GM21381 (cell line): ENCODE results near the gene MYL3.

Experiments
- ATAC-seq: cut with Tn5 transposase; IDR thresholded peaks from one replicate; pipeline ENCODE4 v1.9.1; 2021; ENCODE audit warnings: mild to moderate bottlenecking, moderate library complexity; ENCODE audit not compliant: unreplicated experiment

The MYL3 gene

GRCh38 chr3:46865546-46865945 is 2.3 kb upstream of the MYL3 start:
- no peak for ATAC-seq

GRCh38 chr3:46865031-46865507 is 1.8 kb upstream of the MYL3 start:
- ATAC-seq = no peak

GRCh38 chr3:46864061-46864881 is 1.0 kb upstream of the MYL3 start:
- ATAC-seq = no peak

GRCh38 chr3:46862369-46863025 is 747 bp downstream of the MYL3 start:
- no peak for ATAC-seq

GRCh38 chr3:46861605-46862368 is 1.5 kb downstream of the MYL3 start:
- ATAC-seq = no peak

GRCh38 chr3:46860810-46861604 is 2.2 kb downstream of the MYL3 start:
- ATAC-seq = no peak

- no peak for ATAC-seq
These were observed 3.0 kb downstream of the MYL3 start for GRCh38 chr3:46860017-46860809.

- no peak for ATAC-seq
These were observed 4.1 kb downstream of the MYL3 start for GRCh38 chr3:46859001-46859710.

- ATAC-seq = no peak
These were observed 4.8 kb downstream of the MYL3 start for GRCh38 chr3:46858456-46858855.

GRCh38 chr3:46857485-46858341 is 5.5 kb downstream of the MYL3 start:
- no peak for ATAC-seq

- ATAC-seq = no peak
These were observed 6.4 kb downstream of the MYL3 start for GRCh38 chr3:46856576-46857471.

- no peak for ATAC-seq
These were observed 8.7 kb downstream of the MYL3 start for GRCh38 chr3:46854555-46854991.

GRCh38 chr3:46853441-46854415 is 9.5 kb downstream of the MYL3 start:
- ATAC-seq = no peak

GRCh38 chr3:46852839-46853355 is 10.3 kb downstream of the MYL3 start:
- ATAC-seq = no peak

- no peak for ATAC-seq
These were observed 10.9 kb downstream of the MYL3 start for GRCh38 chr3:46852334-46852720.
